Fibroblast of lung (primary cell): ENCODE results near the gene AS3MT.

Source experiments
- CTCF ChIP-seq, 2 donors: IDR thresholded peaks in 1 of 2; conservative IDR thresholded peaks in 1 of 2; 1 replicate in 1 of 2; 2 replicates in 1 of 2; pipeline ENCODE4 v1.5.1; 2011 to 2012; ENCODE audit warnings: low read length in 2 of 2, control low read depth in 1 of 2, inconsistent platforms in 1 of 2, low read depth in 1 of 2, mild to moderate bottlenecking in 1 of 2
- EZH2 ChIP-seq: IDR thresholded peaks from 2 replicates; pipeline ENCODE4 v1.5.1; 2012; ENCODE audit warnings: low read length, control low read depth, mild to moderate bottlenecking; ENCODE audit errors: missing control alignments

- TF ChIP-seq CTCF (conservative IDR thresholded peaks at IDR 0.05 in 1 of 2, IDR thresholded peaks at IDR 0.05 in 1 of 2; ENCODE audit: low read depth in 1 of 2, low read length in 2 of 2) (no peak), EZH2 (peak; percentile 59)
These were observed 50.1 kb downstream of the AS3MT start for GRCh38 chr10:102919246-102919959.
